GM18907 (cell line): ENCODE measurements around the gene C4orf54.

Experiments used
- ATAC-seq: cut with Tn5 transposase; IDR thresholded peaks from one replicate; pipeline ENCODE4 v1.9.1; 2021; ENCODE audit warnings: mild to moderate bottlenecking, moderate library complexity; ENCODE audit not compliant: unreplicated experiment

Gene C4orf54

GRCh38 chr4:99652596-99653436, 4.8 kb downstream of the C4orf54 start:
- no peak for ATAC-seq

- ATAC-seq: no peak
Measured at GRCh38 chr4:99651811-99652485, 5.7 kb downstream of the C4orf54 start.

- ATAC-seq: no peak
Measured at GRCh38 chr4:99651016-99651769, 6.4 kb downstream of the C4orf54 start.

- no peak for ATAC-seq
Measured at GRCh38 chr4:99649778-99650177, 7.8 kb downstream of the C4orf54 start.

GRCh38 chr4:99649208-99649607, 8.4 kb downstream of the C4orf54 start:
- ATAC-seq: no peak

- ATAC-seq: no peak
Measured at GRCh38 chr4:99648321-99648720, 9.3 kb downstream of the C4orf54 start.

- ATAC-seq: no peak
Measured at GRCh38 chr4:99647071-99647470, 10.6 kb downstream of the C4orf54 start.

GRCh38 chr4:99645638-99646037, 12.0 kb downstream of the C4orf54 start:
- ATAC-seq: no peak

GRCh38 chr4:99645036-99645435, 12.6 kb downstream of the C4orf54 start:
- ATAC-seq: no peak

- ATAC-seq: no peak
Measured at GRCh38 chr4:99644453-99644852, 13.2 kb downstream of the C4orf54 start.

GRCh38 chr4:99642725-99643489, 14.7 kb downstream of the C4orf54 start:
- no peak for ATAC-seq

- no peak for ATAC-seq
Measured at GRCh38 chr4:99640676-99641075, 17.0 kb downstream of the C4orf54 start.

GRCh38 chr4:99637174-99637573, 20.5 kb downstream of the C4orf54 start:
- no peak for ATAC-seq

- no peak for ATAC-seq
Measured at GRCh38 chr4:99636422-99636821, 21.2 kb downstream of the C4orf54 start.

- no peak for ATAC-seq
Measured at GRCh38 chr4:99635601-99636000, 22.0 kb downstream of the C4orf54 start.

GRCh38 chr4:99634742-99635360, 22.8 kb downstream of the C4orf54 start:
- ATAC-seq: no peak

- no peak for ATAC-seq
Measured at GRCh38 chr4:99633772-99634171, 23.9 kb downstream of the C4orf54 start.

- ATAC-seq: no peak
Measured at GRCh38 chr4:99630857-99631360, 26.7 kb downstream of the C4orf54 start.

- ATAC-seq: no peak
Measured at GRCh38 chr4:99629962-99630554, 27.6 kb downstream of the C4orf54 start.

GRCh38 chr4:99628040-99628439, 29.6 kb downstream of the C4orf54 start:
- ATAC-seq: no peak
